CD8-positive, alpha-beta memory T cell (primary cell): Measurements from ENCODE around the gene NCK2. TPM values are rescaled to one million over a fixed set of nuclear protein-coding genes. Genes with fewer than 3 reads are reported as not detected.

Source experiments
- CTCF ChIA-PET: fragments of 350-600 bp; sonication (Branson Sonifier 250); formaldehyde crosslinking; loops from one replicate; lab custom pipeline; 2021; ENCODE audit warnings: antibody characterized with exemption; lab: Charles Lee
- POLR2A ChIA-PET: fragments of 350-600 bp; sonication (Branson Sonifier 250); formaldehyde crosslinking; loops from one replicate; lab custom pipeline; 2021; ENCODE audit warnings: antibody characterized with exemption; lab: Charles Lee
- DNase-seq, 5 donors: peaks; one replicate each; pipeline versions ENCODE4 v3.0.0 to v3.0.0-alpha.2; 2020 to 2022; ENCODE audit warnings: mixed read lengths in 1 of 5
- H3K27ac ChIP-seq: one replicate; pipeline ENCODE4 v1.7.0; 2013; ENCODE audit warnings: low read depth, mild to moderate bottlenecking, low read length, moderate library complexity
- H3K27me3 ChIP-seq: 2 replicates; pipeline ENCODE4 v1.7.0; 2013; ENCODE audit warnings: low read length, mild to moderate bottlenecking; ENCODE audit not compliant: insufficient read depth, poor library complexity, severe bottlenecking
- H3K36me3 ChIP-seq: 2 replicates; pipeline ENCODE4 v1.7.0; 2013; ENCODE audit warnings: mild to moderate bottlenecking, low read length, moderate library complexity; ENCODE audit not compliant: insufficient read depth
- H3K4me1 ChIP-seq: 2 replicates; pipeline ENCODE4 v1.7.0; 2013; ENCODE audit warnings: mild to moderate bottlenecking, low read length, moderate library complexity; ENCODE audit not compliant: insufficient read depth
- H3K4me3 ChIP-seq: 2 replicates; pipeline ENCODE4 v1.7.0; 2013; ENCODE audit warnings: mild to moderate bottlenecking, low read length
- H3K9me3 ChIP-seq: 2 replicates; pipeline ENCODE4 v1.7.0; 2013; ENCODE audit warnings: mild to moderate bottlenecking, low read length
- H3K27ac Mint-ChIP-seq, 8 donors: one replicate each; pipeline ENCODE4 v1.8.0; 2020 to 2021; ENCODE audit warnings: mixed read lengths in 8 of 8, mild to moderate bottlenecking in 6 of 8, inconsistent platforms in 3 of 8, moderate library complexity in 3 of 8
- H3K27me3 Mint-ChIP-seq, 2 donors: one replicate each; pipeline ENCODE4 v1.8.0; 2020 to 2021; ENCODE audit warnings: mixed read lengths in 2 of 2, mild to moderate bottlenecking in 1 of 2, moderate library complexity in 1 of 2
- H3K36me3 Mint-ChIP-seq, 3 donors: one replicate each; pipeline ENCODE4 v1.8.0; 2020 to 2021; ENCODE audit warnings: mixed read lengths in 3 of 3, inconsistent platforms in 1 of 3, mild to moderate bottlenecking in 1 of 3
- H3K4me1 Mint-ChIP-seq, 3 donors: one replicate each; pipeline ENCODE4 v1.8.0; 2020 to 2021; ENCODE audit warnings: mixed read lengths in 3 of 3, inconsistent platforms in 1 of 3, mild to moderate bottlenecking in 1 of 3
- H3K4me3 Mint-ChIP-seq, 7 donors: one replicate each; pipeline ENCODE4 v1.8.0; 2020 to 2021; ENCODE audit warnings: mixed read lengths in 7 of 7, mild to moderate bottlenecking in 6 of 7, moderate library complexity in 4 of 7, inconsistent platforms in 2 of 7
- H3K9me3 Mint-ChIP-seq, 5 donors: one replicate each; pipeline ENCODE4 v1.8.0; 2020 to 2022; ENCODE audit warnings: mixed read lengths in 5 of 5, mild to moderate bottlenecking in 3 of 5, moderate library complexity in 2 of 5, inconsistent platforms in 1 of 5
- polyA plus RNA-seq: library from polyadenylated mRNA; unstranded; fragments of 300-500 nt; fragmentation: Illumina TruSeq; gene quantifications from one replicate; pipeline ENCODE4 v1.2.3, GENCODE V29; 2021
- total RNA-seq, 2 experiments: library from RNA; stranded (reverse); gene quantifications; one replicate each; pipeline ENCODE4 v1.2.3, GENCODE V29; 2021

Gene NCK2
- total and polyA plus RNA-seq, 3 experiments from 2014 or later, result 72.4 to 77.9 (median 76.1) TPM

- no peaks in the 10 kb centered on the region for H3K4me1 Mint-ChIP-seq
- POLR2A ChIA-PET, result no interaction called here
- H3K4me3 Mint-ChIP-seq, result no peak overlapping the region
- DNase-seq, result no peak
- H3K27ac Mint-ChIP-seq, result no peak overlapping the region
- H3K4me3 ChIP-seq, result no peak overlapping the region
- no peaks in the 10 kb centered on the region for H3K36me3 ChIP-seq
- no peak overlapping the region for H3K27ac ChIP-seq
- H3K27me3 ChIP-seq, result no peaks in the 10 kb centered on the region
- no peaks in the 10 kb centered on the region for H3K9me3 Mint-ChIP-seq
- no peaks in the 10 kb centered on the region for H3K9me3 ChIP-seq
- H3K27me3 Mint-ChIP-seq, result peaks cover 16 to 22% of the 10 kb centered on the region in 2 donors
- peaks cover 0 to 8% (median 0%) of the 10 kb centered on the region in 3 donors for H3K36me3 Mint-ChIP-seq
- no peaks in the 10 kb centered on the region for H3K4me1 ChIP-seq
- CTCF ChIA-PET, result interaction anchor here (1.1 kb wide), 1 partner anchor 65 kb away, joined by 3 read pairs; no protein-coding TSS in a partner anchor
These were observed 31.6 kb upstream of the NCK2 start for GRCh38 chr2:105712981-105713596.

- H3K9me3 Mint-ChIP-seq, result no peaks in the 10 kb centered on the region
- CTCF ChIA-PET, result no interaction called here
These were observed 30.6 kb upstream of the NCK2 start for GRCh38 chr2:105714141-105714540.

GRCh38 chr2:105718846-105719481 is 25.7 kb upstream of the NCK2 start:
- CTCF ChIA-PET, result no interaction called here
- Mint-ChIP-seq H3K4me3 (no peak overlapping the region), H3K27ac (no peak overlapping the region), H3K4me1 (no peaks in the 10 kb centered on the region), H3K9me3 (no peaks in the 10 kb centered on the region), H3K36me3 (peaks cover 0 to 8% (median 0%) of the 10 kb centered on the region in 3 donors), H3K27me3 (peaks cover 8 to 22% of the 10 kb centered on the region in 2 donors)
- Histone ChIP-seq H3K27ac (no peak overlapping the region), H3K4me1 (no peaks in the 10 kb centered on the region), H3K9me3 (no peaks in the 10 kb centered on the region), H3K36me3 (no peaks in the 10 kb centered on the region), H3K4me3 (no peak overlapping the region), H3K27me3 (peaks cover 3% of the 10 kb centered on the region)
- POLR2A ChIA-PET, result no interaction called here
- DNase-seq, result no peak

More at GRCh38 chr2:105714141-105714540, 30.6 kb upstream of the NCK2 start:
- DNase-seq, result no peak
- Mint-ChIP-seq H3K4me3 (no peak overlapping the region), H3K36me3 (peaks cover 0 to 8% (median 0%) of the 10 kb centered on the region in 3 donors), H3K4me1 (no peaks in the 10 kb centered on the region), H3K27ac (no peak overlapping the region), H3K27me3 (peaks cover 16 to 29% of the 10 kb centered on the region in 2 donors)
- H3K36me3 ChIP-seq, result no peaks in the 10 kb centered on the region
- H3K9me3 ChIP-seq, result no peaks in the 10 kb centered on the region
- H3K4me3 ChIP-seq, result no peak overlapping the region
- no peak overlapping the region for H3K27ac ChIP-seq
- no peaks in the 10 kb centered on the region for H3K27me3 ChIP-seq
- POLR2A ChIA-PET, result no interaction called here
- H3K4me1 ChIP-seq, result no peaks in the 10 kb centered on the region

- Mint-ChIP-seq H3K4me1 (no peaks in the 10 kb centered on the region), H3K4me3 (no peak overlapping the region), H3K36me3 (peaks cover 0 to 5% (median 3%) of the 10 kb centered on the region in 3 donors), H3K9me3 (peaks cover 0 to 4% (median 4%) of the 10 kb centered on the region in 5 donors), H3K27ac (no peak overlapping the region), H3K27me3 (peaks cover 1 to 12% of the 10 kb centered on the region in 2 donors)
- ChIA-PET POLR2A (no interaction called here), CTCF (no interaction called here)
- no peaks in the 10 kb centered on the region for H3K4me1 ChIP-seq
- H3K36me3 ChIP-seq, result no peaks in the 10 kb centered on the region
- DNase-seq, result no peak
- H3K9me3 ChIP-seq, result peaks cover under 1% of the 10 kb centered on the region
- H3K4me3 ChIP-seq, result no peak overlapping the region
- peaks cover 3% of the 10 kb centered on the region for H3K27me3 ChIP-seq
- no peak overlapping the region for H3K27ac ChIP-seq
These were observed 22.7 kb upstream of the NCK2 start for GRCh38 chr2:105721991-105722511.

GRCh38 chr2:105722726-105723297 is 21.9 kb upstream of the NCK2 start:
- Histone ChIP-seq H3K27ac (no peak overlapping the region), H3K4me3 (no peak overlapping the region), H3K9me3 (peaks cover 4% of the 10 kb centered on the region), H3K27me3 (peaks cover 3% of the 10 kb centered on the region), H3K4me1 (no peaks in the 10 kb centered on the region), H3K36me3 (no peaks in the 10 kb centered on the region)
- no peak overlapping the region for H3K4me3 Mint-ChIP-seq
- H3K4me1 Mint-ChIP-seq, result no peaks in the 10 kb centered on the region
- no peak for DNase-seq
- H3K27me3 Mint-ChIP-seq, result peaks cover 1 to 12% of the 10 kb centered on the region in 2 donors
- POLR2A ChIA-PET, result no interaction called here
- CTCF ChIA-PET, result interaction anchor here (1.3 kb wide), 1 partner anchor 16 kb away, joined by 4 read pairs; no protein-coding TSS in a partner anchor
- no peak overlapping the region for H3K27ac Mint-ChIP-seq
- H3K9me3 Mint-ChIP-seq, result peaks cover 0 to 8% (median 4%) of the 10 kb centered on the region in 5 donors
- H3K36me3 Mint-ChIP-seq, result peaks cover 0 to 5% (median 3%) of the 10 kb centered on the region in 3 donors

GRCh38 chr2:105723431-105723830 is 21.3 kb upstream of the NCK2 start:
- H3K4me3 Mint-ChIP-seq, result no peak overlapping the region
- Histone ChIP-seq H3K9me3 (peaks cover 4% of the 10 kb centered on the region), H3K27ac (no peak overlapping the region), H3K4me1 (no peaks in the 10 kb centered on the region), H3K36me3 (no peaks in the 10 kb centered on the region), H3K4me3 (no peak overlapping the region), H3K27me3 (peaks cover 3% of the 10 kb centered on the region)
- peaks cover 0 to 8% (median 4%) of the 10 kb centered on the region in 5 donors for H3K9me3 Mint-ChIP-seq
- POLR2A ChIA-PET, result no interaction called here
- H3K27ac Mint-ChIP-seq, result no peak overlapping the region
- no peak for DNase-seq
- CTCF ChIA-PET, result interaction anchor here (1.3 kb wide), 1 partner anchor 15 kb away, joined by 4 read pairs; no protein-coding TSS in a partner anchor
- H3K36me3 Mint-ChIP-seq, result peaks cover 0 to 5% (median 3%) of the 10 kb centered on the region in 3 donors
- H3K4me1 Mint-ChIP-seq, result no peaks in the 10 kb centered on the region
- peaks cover 1 to 7% of the 10 kb centered on the region in 2 donors for H3K27me3 Mint-ChIP-seq

GRCh38 chr2:105725388-105725787 is 19.3 kb upstream of the NCK2 start:
- Mint-ChIP-seq H3K4me3 (no peak overlapping the region), H3K27me3 (peaks cover 1 to 4% of the 10 kb centered on the region in 2 donors), H3K36me3 (peaks cover 0 to 5% (median 3%) of the 10 kb centered on the region in 3 donors), H3K4me1 (no peaks in the 10 kb centered on the region), H3K27ac (no peak overlapping the region), H3K9me3 (peaks cover 0 to 8% (median 4%) of the 10 kb centered on the region in 5 donors)
- H3K4me1 ChIP-seq, result no peaks in the 10 kb centered on the region
- H3K27me3 ChIP-seq, result peaks cover 3% of the 10 kb centered on the region
- H3K4me3 ChIP-seq, result no peak overlapping the region
- peaks cover 4% of the 10 kb centered on the region for H3K9me3 ChIP-seq
- POLR2A ChIA-PET, result no interaction called here
- no peaks in the 10 kb centered on the region for H3K36me3 ChIP-seq
- CTCF ChIA-PET, result interaction anchor here (1.5 kb wide), 1 partner anchor 20 kb away, joined by 3 read pairs; no protein-coding TSS in a partner anchor
- no peak for DNase-seq
- H3K27ac ChIP-seq, result no peak overlapping the region
